HG02973 (cell line): ENCODE results near the gene KCNJ12.
"Not testable (repeated sequence)": the region's sequence is repeated elsewhere in the genome, so short reads cannot be mapped to it uniquely, and the experiment has no call there.

ENCODE experiments used
- ATAC-seq: cut with Tn5 transposase; IDR thresholded peaks from one replicate; pipeline ENCODE4 v1.9.1; 2021; ENCODE audit warnings: moderate library complexity; ENCODE audit not compliant: unreplicated experiment

Gene KCNJ12

DNA sequence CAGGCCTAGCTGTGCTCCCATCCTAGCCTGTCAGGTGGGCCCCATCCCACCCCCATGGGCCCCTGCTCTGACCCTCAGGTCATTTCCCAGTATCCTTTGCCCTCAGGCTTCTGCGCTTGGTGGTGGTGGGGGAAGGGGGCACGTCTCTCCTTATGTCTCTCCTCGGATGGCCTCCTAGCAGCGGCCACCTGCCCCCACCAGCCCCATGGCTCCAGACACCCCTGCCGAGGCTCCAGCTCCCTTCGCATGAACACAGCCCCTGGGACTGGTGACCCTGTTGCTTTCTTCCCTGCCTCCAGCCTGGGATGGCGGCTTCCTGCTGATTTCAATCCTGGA is 27.3 kb upstream of the KCNJ12 start:
- ATAC-seq: not testable (repeated sequence)

DNA sequence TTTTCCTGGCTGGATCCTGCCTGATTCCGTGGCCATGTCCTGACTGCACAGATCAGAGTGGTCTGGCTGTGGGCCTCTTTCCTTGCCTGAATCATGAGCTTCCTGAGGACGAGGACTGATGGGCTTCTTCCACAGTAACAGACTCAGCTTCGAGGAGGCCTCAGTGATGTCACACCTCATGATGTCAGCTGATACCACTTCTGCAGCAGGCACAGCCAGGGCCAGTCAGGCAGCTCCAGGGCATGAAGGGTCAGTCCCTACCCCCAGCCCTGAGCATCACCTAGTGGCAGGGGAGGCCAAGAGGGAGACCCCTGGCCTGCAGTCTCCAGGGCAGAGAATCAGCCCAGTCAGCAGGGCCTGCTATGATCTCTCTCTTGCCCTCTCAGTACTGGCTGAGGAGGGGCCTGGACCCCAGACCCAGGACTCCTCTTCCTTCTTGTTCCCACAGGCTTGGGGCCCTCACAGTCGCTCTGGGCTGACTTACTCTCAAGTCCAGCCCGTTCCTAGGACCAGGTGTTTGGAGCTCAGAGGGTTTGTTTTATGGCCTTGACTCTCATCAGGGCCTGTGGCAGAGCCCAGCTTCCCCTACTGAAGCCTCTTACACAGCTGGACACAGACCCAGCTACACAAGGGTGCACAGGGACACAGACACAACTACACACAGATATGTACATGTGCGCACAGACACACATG is 26.7 kb upstream of the KCNJ12 start:
- ATAC-seq: not testable (repeated sequence)

DNA sequence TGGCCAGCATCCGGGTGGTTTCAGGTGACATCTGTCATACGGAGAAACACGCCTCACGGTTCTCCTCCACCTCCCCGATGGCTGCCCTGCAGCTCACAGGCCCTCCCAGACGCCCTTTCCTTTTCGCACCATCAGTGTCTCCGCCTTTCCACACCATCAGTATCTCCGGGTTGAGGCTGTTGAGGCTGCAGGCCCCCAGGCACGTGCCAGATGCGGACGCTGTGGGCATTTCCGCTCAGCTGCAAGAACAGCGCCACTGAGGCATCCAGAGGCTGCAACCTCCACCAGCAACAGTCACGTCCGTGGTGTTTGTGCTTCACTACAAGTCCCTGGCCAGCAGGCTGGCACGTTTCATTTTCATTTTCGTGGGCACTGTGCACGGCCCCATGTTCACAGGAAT is 25.7 kb upstream of the KCNJ12 start:
- not testable (repeated sequence) for ATAC-seq

DNA sequence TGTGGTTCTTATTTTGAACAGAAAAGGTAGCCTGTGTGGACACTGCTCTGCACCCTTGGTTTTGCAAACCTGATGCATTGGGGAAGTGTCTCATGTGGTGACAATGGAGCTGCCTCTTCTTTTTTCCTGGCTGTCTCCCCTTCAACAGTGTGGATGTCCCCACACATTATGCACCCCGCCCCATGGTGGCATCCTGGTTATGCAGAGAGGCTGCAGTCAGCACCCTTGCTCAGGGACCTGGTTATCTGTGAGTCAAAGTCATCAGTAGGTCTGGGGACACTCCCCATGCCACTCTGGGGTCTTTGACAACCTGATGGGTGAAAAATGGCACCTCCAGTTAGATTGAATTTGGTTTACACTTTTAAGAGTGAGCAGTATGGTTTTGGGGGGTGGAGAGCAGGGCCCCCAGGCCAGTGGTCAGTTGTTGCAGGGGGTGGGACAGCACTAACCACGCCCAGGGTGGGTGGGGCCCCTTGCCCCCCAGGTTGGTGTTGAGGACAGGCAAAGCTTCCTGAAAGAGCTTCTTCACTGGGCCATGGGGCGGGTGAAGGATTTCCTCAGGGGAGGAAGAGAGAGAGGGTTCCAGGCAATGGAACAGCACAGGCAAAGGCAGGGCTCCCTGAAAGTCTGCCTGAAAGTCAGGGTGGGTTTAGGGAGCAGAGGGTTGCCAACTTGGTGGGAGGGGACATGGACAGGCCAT is 24.6 kb upstream of the KCNJ12 start:
- no peak for ATAC-seq

DNA sequence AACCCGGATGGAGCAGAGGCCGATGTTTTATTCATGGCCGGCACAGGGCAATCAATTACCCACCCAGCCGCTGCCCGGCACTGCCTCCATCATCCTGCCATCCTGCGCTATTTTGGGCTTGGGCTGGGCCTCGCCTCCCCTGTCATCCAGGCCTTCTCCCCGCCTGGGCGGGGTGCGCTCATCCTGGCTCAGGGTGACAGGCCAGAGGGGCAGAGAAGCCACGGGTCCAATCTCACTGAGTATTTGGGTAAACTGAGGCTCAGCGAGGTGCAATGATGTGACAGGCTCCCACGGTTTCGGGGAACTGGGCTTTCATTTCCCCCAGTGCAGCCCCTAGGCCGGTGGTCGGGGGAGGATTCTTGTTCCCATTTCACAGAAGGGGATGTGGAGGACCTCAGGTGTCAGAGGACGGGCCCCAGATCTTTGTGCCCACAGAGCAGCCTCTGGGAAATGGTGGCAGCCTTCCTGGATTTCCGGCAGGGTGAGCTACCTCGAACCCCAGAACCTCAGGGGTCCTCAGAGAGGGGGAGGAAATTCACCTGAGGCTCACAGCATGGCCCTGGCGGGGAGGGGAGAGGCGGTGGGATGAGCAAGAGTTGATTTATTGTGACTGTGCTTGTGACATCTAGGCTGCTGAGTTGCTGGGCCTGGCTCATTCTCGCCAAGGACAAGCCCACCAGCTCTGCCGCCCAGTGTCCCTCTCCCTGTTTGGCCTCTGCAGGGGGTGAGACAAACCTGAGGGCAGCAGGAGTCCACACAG is 23.8 kb upstream of the KCNJ12 start:
- ATAC-seq: no peak

DNA sequence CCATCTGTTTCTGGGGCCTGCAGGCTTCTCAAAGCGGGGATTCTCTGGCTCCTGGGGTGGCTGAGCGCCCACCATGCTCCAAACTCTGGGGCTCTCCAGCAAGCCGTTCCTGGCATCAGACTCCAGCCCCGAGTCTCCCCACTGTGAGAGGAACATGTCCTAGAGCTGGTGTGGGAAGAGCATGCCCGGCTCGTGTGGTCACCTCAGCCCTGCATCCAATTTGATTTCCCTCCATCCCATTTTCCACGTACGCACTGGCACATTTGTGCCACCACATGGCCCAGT is 23.2 kb upstream of the KCNJ12 start:
- ATAC-seq: no peak

DNA sequence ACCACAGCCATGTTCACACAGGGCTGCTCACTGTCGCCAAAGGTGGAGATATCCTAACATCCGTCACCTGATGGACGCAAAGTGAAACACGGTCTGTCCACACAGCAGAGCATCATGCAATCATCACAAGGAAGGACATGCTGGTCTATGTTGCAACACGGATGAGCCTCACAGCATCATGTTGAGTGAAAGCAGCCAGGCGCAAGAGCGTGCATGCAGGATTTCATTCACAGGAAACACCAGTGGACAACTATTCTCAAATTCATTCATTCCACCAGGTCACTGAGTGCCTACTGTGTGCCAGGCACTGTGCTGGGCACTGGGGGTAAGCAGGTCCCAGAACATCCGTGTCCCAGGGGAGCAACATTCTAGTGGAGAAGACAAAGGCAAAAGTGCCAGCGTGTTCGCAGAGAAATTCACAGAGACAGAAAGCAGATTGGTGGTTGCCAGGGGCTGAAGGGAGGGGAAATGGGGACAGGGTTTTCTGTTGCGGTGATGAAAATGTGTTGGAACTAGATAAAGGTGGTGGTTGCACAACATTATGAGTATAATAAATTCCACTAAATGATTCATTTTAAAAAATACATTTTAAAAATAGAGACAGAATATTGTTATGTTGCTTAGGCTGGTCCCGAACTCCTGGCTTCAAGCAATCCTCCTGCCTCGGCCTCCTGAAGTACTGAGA is 22.7 kb upstream of the KCNJ12 start:
- no peak for ATAC-seq

DNA sequence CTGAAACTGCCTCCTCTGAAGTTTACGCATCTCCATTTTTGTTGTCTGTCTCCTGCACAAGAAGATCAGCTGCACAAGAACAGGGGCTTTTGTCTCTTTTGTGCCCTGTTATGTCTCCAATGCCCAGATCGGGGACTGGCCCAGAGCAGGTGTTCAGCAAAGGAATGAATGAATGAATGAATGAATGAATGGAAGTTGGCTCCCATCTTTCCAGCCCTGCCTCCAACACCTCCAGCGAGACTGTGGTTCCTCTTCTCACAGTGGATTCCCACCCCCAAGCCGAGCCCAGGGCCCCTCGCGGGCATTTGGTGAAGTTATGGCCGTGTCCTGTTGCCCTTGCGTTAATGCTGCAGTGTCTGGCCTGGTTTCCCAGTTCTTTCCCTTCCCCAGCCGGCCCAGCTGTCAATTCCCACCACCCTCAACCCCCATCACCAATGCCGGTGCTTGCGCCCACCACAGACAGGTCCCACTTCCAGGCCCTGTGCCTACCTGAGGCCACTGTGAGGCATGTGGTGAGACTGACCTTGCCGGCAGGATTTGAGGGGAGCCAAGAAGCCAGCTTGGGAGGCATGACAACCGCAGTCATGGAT is 21.3 kb upstream of the KCNJ12 start:
- ATAC-seq: no peak

DNA sequence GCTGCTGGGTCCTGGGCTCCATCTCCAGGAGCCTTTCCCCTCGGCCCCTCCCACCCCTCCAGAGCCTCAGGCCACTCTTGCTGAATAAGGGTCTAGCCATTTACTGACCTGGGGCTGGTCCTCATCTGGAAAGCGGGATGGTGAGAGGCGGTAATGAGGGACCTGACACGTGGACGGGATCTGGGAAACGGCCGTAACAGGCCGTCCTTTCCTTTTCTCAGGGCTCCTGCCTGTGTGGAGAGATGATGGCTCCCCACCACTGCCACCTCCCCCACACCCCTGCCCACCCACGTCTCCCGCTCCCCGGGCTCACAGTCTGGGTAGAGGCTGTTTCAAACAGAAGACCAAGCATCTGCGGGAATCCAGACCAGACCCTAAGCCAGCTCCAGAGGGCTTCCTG is 20.6 kb upstream of the KCNJ12 start:
- no peak for ATAC-seq

DNA sequence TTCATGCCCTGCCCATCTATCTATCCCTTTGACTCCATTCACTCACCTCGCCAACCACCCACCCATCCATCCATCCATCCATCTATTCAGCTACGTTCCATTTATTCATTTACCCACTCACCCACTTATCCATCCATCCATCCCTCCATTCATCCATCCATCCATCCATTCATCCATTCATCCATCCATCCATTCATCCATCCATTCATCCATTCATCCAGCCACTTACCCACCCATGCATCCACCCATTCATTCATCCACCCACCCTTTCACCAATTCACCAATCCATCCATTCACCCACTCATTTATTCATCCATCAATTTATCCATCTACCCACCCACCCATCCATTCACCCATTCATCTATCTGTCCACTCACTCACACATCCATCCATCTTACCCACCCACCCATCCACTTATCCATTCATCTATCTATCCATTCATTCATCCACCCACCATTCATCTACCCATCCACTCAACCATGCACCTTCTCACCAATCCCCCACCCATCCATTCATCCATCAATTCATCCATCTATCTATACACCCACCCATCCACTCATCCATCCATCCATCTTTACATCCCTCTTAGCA is 19.5 kb upstream of the KCNJ12 start:
- no peak for ATAC-seq

DNA sequence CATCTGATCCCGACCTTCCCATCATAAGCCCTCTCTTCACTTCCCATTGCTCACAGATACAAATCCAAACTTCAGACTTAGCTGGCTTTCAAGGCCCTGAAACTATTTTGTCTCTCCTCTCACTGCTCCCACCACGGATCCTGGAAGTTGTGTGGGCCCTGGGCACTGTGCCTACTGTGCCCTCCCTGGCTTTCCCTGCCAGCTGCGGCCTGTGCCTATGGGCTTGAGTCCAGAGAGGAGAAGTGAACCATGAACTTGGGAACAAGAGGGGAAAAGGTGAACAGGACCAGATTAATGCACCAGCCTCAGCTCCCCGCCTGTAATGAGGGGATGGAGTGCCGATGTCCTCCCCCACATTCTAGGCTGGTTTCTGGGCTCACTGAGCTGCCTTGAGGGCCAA is 18.9 kb upstream of the KCNJ12 start:
- no peak for ATAC-seq

DNA sequence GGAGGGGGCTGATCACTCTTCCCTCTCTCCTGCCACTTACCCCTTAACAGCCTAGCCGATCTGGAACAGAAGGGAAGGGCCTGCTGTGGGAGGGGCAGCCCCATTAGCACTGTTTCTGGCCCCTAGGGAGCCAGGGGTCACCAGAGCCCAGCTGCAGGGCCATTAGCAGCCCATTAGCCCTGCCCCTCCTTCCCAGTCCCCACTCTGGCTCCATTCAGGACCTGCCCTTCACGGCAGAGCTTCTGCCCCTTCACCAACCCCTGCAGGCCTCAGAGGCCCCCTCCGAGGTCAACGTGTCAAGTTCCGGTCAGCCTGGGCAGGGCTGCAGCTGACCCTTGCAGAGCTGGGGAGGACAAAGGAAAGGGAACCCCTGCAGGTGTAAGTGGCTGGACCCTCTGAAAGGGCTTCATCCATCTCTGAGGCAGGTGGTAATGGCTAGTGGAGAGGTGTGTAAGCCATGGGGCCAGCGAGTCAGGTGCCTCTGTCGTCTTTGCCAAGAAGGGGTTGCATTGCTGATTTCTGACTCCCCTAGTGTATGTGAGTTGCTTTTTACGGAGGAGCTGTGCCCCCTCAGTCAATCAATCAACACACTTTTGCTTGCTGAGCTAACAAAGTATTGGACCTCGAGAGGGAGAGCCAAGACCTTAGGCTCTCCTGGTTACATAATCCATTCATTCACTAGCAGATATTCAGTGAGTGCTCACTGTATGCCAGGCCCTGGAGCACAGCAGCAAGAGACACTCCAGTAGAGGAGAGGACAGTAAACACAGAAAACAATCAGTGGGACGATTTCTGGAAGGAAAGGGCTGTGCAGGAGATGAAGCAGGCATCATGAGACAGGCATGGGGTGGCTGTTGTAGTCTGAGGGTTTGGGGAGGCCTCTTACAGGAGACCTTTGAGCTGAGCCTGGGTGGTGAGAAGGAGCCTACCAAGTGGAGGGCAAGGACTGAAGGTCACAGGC is 18.2 kb upstream of the KCNJ12 start:
- no peak for ATAC-seq

DNA sequence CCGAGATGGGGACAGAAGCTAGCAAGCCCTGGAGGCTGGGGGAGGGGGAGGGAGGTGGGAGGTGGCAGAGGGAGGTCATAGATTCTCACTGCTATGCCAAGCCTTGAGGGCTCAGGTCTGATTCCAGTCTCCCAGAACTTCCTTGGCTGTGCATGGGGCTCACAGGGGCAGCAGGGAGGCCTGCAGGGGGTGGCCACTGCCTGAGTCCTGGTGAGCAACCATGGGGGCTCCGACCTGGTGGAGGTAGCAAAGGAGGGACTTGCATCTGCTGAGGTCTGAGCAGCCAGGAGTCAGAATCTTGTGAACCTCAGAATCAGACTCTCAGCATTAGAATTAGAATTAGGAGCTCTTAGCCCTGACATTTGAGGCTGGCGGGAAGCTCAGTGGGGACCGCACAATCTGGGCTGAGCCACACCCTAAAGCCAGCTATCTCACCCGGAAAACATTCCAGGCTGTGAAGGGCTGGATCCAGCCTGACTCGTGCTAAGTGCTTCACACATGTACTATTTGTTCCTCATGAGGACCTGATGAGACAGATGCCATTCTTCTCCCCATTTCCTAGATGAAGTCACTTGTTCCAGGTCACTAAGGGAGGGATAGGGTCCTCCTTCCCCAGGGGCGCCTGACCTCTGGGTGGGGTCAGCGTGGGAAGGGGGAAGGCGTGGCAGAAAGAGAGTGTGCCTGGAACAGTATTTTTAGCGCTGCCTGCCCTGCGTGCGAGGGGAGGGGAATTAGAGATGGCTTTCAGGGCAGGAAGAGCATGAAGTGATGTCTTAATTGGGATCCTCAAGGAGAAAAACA is 17.3 kb upstream of the KCNJ12 start:
- no peak for ATAC-seq

DNA sequence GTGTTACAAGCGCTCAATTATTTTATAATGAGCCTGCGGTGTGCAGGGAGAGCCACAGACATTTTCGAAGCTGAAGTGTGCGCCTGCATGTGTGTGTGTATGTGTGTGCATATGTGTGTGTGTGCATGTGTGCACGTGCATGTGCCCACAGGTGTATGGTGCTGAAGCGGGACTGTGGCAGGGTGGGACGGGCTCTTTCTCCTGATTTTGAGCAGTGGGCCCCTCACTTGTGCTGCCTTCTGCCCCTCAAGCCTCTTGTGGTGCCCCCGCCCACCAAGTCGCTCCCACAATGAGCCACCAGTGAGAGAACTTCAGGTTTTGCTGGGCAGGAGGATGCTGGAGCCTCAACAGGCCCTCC is 16.7 kb upstream of the KCNJ12 start:
- no peak for ATAC-seq

DNA sequence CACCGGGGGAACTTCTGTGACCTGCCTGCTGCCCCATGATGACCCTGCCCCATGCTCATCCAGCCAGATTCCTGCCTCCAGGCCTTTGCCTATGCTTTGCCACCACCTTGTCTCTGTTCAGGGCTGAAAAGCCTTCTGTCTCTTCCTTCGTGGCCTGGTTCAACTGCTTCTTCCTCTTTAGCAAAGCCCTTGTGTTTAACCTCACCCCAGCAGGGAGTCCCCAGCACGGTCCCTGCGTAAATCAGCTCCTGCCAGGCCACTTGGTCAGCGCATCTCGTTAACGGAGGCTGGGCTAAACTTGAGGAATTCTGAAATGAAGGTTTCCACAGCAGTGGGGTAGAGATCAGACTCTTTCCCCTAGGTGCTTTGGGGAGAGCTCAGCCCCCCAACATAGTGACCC is 16.1 kb upstream of the KCNJ12 start:
- no peak for ATAC-seq

DNA sequence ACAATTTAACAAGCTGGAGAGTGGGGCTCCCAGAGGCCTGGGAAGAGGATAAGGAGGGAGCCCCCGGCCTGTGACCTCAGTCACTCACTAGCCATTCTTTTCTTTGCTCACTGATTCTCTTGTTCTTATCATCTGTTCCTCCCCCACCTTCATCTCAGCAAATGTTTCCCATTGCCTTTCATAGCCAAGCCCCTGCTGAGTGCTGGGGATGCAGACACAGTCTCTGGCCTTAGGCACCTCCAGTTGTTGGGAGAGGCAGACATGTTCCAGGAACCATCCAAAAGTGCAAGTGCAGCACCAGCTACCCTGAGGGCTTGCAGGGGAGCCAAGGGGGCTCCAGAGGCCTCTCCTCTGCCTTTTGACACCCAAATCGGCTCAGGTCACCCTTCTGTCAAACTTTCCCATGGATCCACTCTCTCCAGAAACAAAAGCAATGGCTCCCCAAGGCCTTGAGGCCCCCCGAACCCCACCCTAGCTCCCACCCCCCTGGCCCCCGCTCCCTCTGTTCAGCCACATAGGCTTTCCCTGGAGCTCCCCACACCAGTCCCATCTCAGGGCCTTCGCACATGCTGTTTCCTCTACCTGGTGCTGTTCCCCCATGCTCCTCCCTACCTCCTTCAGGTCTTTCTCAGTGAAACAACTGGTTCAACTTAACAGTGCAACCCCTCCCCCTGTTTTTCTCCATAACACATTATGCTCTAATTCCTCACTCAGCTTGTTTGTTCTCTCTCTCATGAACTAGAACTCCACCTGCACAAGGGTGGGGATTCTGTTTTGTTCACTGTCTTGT is 14.9 kb upstream of the KCNJ12 start:
- ATAC-seq: no peak

DNA sequence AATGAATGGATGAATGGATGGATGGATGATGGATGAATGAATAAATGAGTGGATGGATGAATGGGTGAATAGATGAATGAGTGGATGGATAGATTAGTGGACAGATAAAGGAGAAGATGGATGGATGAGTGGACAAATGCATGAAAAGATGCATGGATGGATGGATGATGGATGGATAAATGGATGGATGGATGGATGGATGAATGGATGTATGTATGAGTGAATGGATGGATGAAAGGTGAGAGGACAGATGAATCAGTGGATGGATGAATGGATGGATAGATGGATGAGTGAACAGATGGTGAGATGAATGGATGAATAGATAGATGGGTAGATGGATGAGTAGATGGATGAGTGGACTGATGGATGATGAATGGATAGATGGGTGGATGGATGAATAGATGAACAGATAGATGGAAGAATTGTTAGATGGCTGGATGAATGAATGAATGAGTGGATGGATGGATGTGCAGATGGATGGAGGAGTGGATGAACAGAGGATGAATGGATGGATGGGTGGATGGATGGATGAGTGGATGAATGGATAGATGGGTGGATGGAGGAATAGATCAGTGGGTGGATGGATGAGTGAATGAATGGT is 13.7 kb upstream of the KCNJ12 start:
- no peak for ATAC-seq
